HepG2 (cell line): ENCODE data around the gene SLIT3. TPM values are rescaled to one million over a fixed set of nuclear protein-coding genes. Genes with fewer than 3 reads are reported as not detected.

ENCODE experiments used
- ATAC-seq: fragments of 200-7000 bp; cut with Tn5 transposase; 3 replicates; pipeline ENCODE4 v1.9.1; 2020; ENCODE audit warnings: mild to moderate bottlenecking, moderate library complexity
- BruUV-seq: library from RNA; stranded (reverse); fragments of 400-500 nt; replicated peaks from 2 replicates; lab custom pipeline; 2021; lab: Mats Ljungman, UMichigan
- CTCF ChIA-PET: fragments of 300-600 bp; formaldehyde crosslinking; extraction: SDS; loops from one replicate; lab custom pipeline; 2021; ENCODE audit warnings: low total read pairs, inconsistent platforms, low intra/inter-chr PET ratio; lab: Yijun Ruan, JAX
- POLR2A ChIA-PET: fragments of 350-600 bp; sonication (Branson Sonifier 250); formaldehyde crosslinking; loops from one replicate; lab custom pipeline; 2020; ENCODE audit warnings: antibody characterized with exemption, inconsistent platforms; lab: Yijun Ruan, JAX
- DNase-seq: peaks from one replicate; pipeline ENCODE4 v3.0.0-alpha.2; 2015; ENCODE audit warnings: low spot score
- FAIRE-seq: peaks from 3 replicates; lab custom pipeline; 2011; peaks lifted over from hg19 to GRCh38; lab: Jason Lieb, UNC
- H2AFZ ChIP-seq: one replicate; pipeline ENCODE4 v1.6.1; 2011; ENCODE audit warnings: low read length, inconsistent platforms
- H3K27ac ChIP-seq: fragments of 300-600 bp; 3 replicates; pipeline ENCODE4 v1.8.0; 2011; ENCODE audit warnings: mixed run types, mild to moderate bottlenecking, mixed read lengths, low read length, inconsistent platforms; ENCODE audit not compliant: insufficient read depth; ENCODE audit errors: extremely low read length
- H3K27me3 ChIP-seq, 2 experiments: fragments of 200-600 bp in 1 of 2; 2 replicates in 1 of 2; 3 replicates in 1 of 2; pipeline versions ENCODE4 v1.6.0 to v1.8.0; 2011; ENCODE audit warnings: low read length in 2 of 2, mild to moderate bottlenecking in 2 of 2, moderate library complexity in 2 of 2, inconsistent platforms in 1 of 2; ENCODE audit not compliant: insufficient read depth in 2 of 2, control insufficient read depth in 1 of 2
- H3K36me3 ChIP-seq, 2 experiments: fragments of 200-600 bp in 1 of 2; replicated peaks in 1 of 2; 2 replicates in 1 of 2; 3 replicates in 1 of 2; pipeline versions ENCODE4 v1.5.1 to v1.8.0; 2011; ENCODE audit warnings: low read length in 2 of 2, inconsistent platforms in 1 of 2; ENCODE audit not compliant: insufficient read depth in 2 of 2, control insufficient read depth in 1 of 2
- H3K4me1 ChIP-seq: 2 replicates; pipeline ENCODE4 v1.5.1; 2012; ENCODE audit warnings: low read length, inconsistent platforms; ENCODE audit not compliant: insufficient read depth
- H3K4me2 ChIP-seq: 2 replicates; pipeline ENCODE4 v1.6.0; 2011; ENCODE audit warnings: low read depth, low read length, inconsistent platforms
- H3K4me3 ChIP-seq, 3 experiments: fragments of 200-600 bp in 1 of 3; sonication (generic), shearing (Covaris generic) in 1 of 3; replicated peaks in 1 of 3; 2 replicates each; pipeline ENCODE4 v1.5.1; 2011 to 2016; ENCODE audit warnings: low read length in 3 of 3, inconsistent platforms in 2 of 3, low read depth in 2 of 3, mild to moderate bottlenecking in 2 of 3, control low read depth in 1 of 3, mixed read lengths in 1 of 3; ENCODE audit not compliant: insufficient read depth in 1 of 3
- H3K79me2 ChIP-seq: one replicate; pipeline ENCODE4 v1.6.1; 2011; ENCODE audit warnings: low read length, inconsistent platforms; ENCODE audit not compliant: insufficient read depth
- H3K9ac ChIP-seq: 2 replicates; pipeline ENCODE4 v1.6.0; 2011; ENCODE audit warnings: mild to moderate bottlenecking, low read depth, low read length, inconsistent platforms; ENCODE audit not compliant: insufficient read depth
- H3K9me3 ChIP-seq: 2 replicates; pipeline ENCODE4 v1.5.1; 2012; ENCODE audit warnings: mild to moderate bottlenecking, low read length
- H4K20me1 ChIP-seq: 2 replicates; pipeline ENCODE4 v1.6.0; 2011; ENCODE audit warnings: inconsistent platforms, mild to moderate bottlenecking, low read length, moderate library complexity; ENCODE audit not compliant: insufficient read depth
- ELK4 ChIP-seq: sonication (generic); formaldehyde crosslinking; IDR thresholded peaks from 2 replicates; pipeline ENCODE4 v1.9.0; 2021; ENCODE audit warnings: missing genetic modification reagents, borderline replicate concordance
- NR2F6 ChIP-seq, 2 experiments: IDR thresholded peaks; 2 replicates each; pipeline ENCODE4 v1.6.1; 2016; ENCODE audit warnings: antibody characterized with exemption in 1 of 2, mild to moderate bottlenecking in 1 of 2
- RCOR2 ChIP-seq: IDR thresholded peaks from 2 replicates; pipeline ENCODE4 v1.6.1; 2016; ENCODE audit warnings: missing biosample characterization, missing genetic modification reagents
- SUZ12 ChIP-seq: fragments of 150-350 bp; IDR thresholded peaks from 2 replicates; pipeline ENCODE4 v1.6.1; 2014; ENCODE audit warnings: low read depth, low read length
- ZBTB2 ChIP-seq: sonication (generic); formaldehyde crosslinking; IDR thresholded peaks from 2 replicates; pipeline ENCODE4 v1.8.0; 2022; ENCODE audit warnings: low read depth, missing genetic modification reagents
- ZBTB21 ChIP-seq: sonication (generic); formaldehyde crosslinking; IDR thresholded peaks from 2 replicates; pipeline ENCODE4 v1.4.0; 2020; ENCODE audit warnings: missing genetic modification reagents
- ZBTB7B ChIP-seq: sonication (generic); formaldehyde crosslinking; IDR thresholded peaks from 2 replicates; pipeline ENCODE4 v1.4.0; 2020; ENCODE audit warnings: missing genetic modification reagents
- ZC3H4 ChIP-seq: sonication (generic); formaldehyde crosslinking; IDR thresholded peaks from 2 replicates; pipeline ENCODE4 v1.4.0; 2020; ENCODE audit warnings: missing genetic modification reagents, borderline replicate concordance
- ZNF232 ChIP-seq: sonication (generic); formaldehyde crosslinking; IDR thresholded peaks from 2 replicates; pipeline ENCODE4 v1.4.0; 2020; ENCODE audit warnings: missing genetic modification reagents, borderline replicate concordance
- ZNF280D ChIP-seq: sonication (generic); formaldehyde crosslinking; IDR thresholded peaks from 2 replicates; pipeline ENCODE4 v1.5.1; 2020; ENCODE audit warnings: mild to moderate bottlenecking, missing genetic modification reagents
- ZNF326 ChIP-seq: sonication (generic); formaldehyde crosslinking; IDR thresholded peaks from 2 replicates; pipeline ENCODE4 v1.4.0; 2020; ENCODE audit warnings: missing genetic modification reagents, borderline replicate concordance
- ZNF547 ChIP-seq: sonication (generic); formaldehyde crosslinking; IDR thresholded peaks from 2 replicates; pipeline ENCODE4 v1.5.1; 2020; ENCODE audit warnings: mild to moderate bottlenecking, missing genetic modification reagents
- ZNF770 ChIP-seq: sonication (generic); formaldehyde crosslinking; IDR thresholded peaks from 2 replicates; pipeline ENCODE4 v1.5.0; 2020; ENCODE audit warnings: mild to moderate bottlenecking, missing genetic modification reagents
- ZZZ3 ChIP-seq: sonication (generic); formaldehyde crosslinking; IDR thresholded peaks from 2 replicates; pipeline ENCODE4 v1.4.0; 2020; ENCODE audit warnings: missing genetic modification reagents, mild to moderate bottlenecking, borderline replicate concordance
- WGBS: methylation state at CpG from one replicate; pipeline ENCODE4 v1.1.6; 2017; ENCODE audit warnings: low lambda C conversion rate; 5-methylcytosine and 5-hydroxymethylcytosine counted together
- in situ Hi-C: cut with HindIII; loops from 2 replicates; pipeline ENCODE4 v1.10.0; 2017; ENCODE audit warnings: low pct_unique_long_range_greater_than_20kb; ENCODE audit not compliant: extremely low pct_ligation_motif_present
- intact Hi-C: fragments of 100-400 bp; cut with micrococcal nuclease; formaldehyde crosslinking; loops from one replicate; pipeline ENCODE4 v1.10.0; 2022; ENCODE audit not compliant: unreplicated experiment
- polyA plus RNA-seq, 8 experiments: library from polyadenylated mRNA; depleted of rRNA in 3 of 8; stranded (reverse) in 7 of 8; unstranded in 1 of 8; fragments of >200 nt; fragmentation: Illumina TruSeq in 4 of 8; extraction: Trizol in 4 of 8; gene quantifications; 2 replicates each; pipeline versions ENCODE4 v1.2.1 to v1.2.3, GENCODE V29; 2011 to 2016; ENCODE audit warnings: low read depth in 4 of 8, missing spikeins in 1 of 8, mixed read lengths in 1 of 8; ENCODE audit not compliant: insufficient read depth in 1 of 8
- total RNA-seq, 5 experiments: library from RNA; depleted of rRNA; stranded (reverse); fragments of >200 nt; fragmentation: Illumina TruSeq; extraction: Trizol; gene quantifications; 2 replicates each; pipeline ENCODE4 v1.2.3, GENCODE V29; 2016; ENCODE audit warnings: low read depth in 1 of 5

Gene SLIT3
- total and polyA plus RNA-seq, 2 of the 13 experiments (the other 11 are each of a cell fraction or from before 2014, with no cell fraction given) = not detected

GRCh38 chr5:169219351-169219750 is 81.6 kb downstream of the SLIT3 start:
- no peaks in the 10 kb centered on the region for H3K79me2 ChIP-seq
- H3K9me3 ChIP-seq = no peaks in the 10 kb centered on the region
- H3K4me1 ChIP-seq = peaks cover 14% of the 10 kb centered on the region
- 26% methylated on average over 4 of the region's 5 CpGs for WGBS
- DNase-seq (no peak), ATAC-seq (no peak), FAIRE-seq (no peak)
- no peak overlapping the region for H3K4me3 ChIP-seq
- H3K36me3 ChIP-seq = no peaks in the 10 kb centered on the region
- TF ChIP-seq ELK4 (CRISPR knock-in tag) (no peak), ZNF547 (CRISPR knock-in tag) (no peak), ZNF326 (CRISPR knock-in tag) (no peak), NR2F6 (IDR thresholded peaks at IDR 0.05) (no peak), NR2F6 (CRISPR knock-in tag; IDR thresholded peaks at IDR 0.05) (no peak), ZNF280D (CRISPR knock-in tag) (no peak), ZNF770 (CRISPR knock-in tag) (no peak), ZNF232 (CRISPR knock-in tag) (no peak), ZZZ3 (CRISPR knock-in tag) (no peak), SUZ12 (no peak), ZBTB2 (CRISPR knock-in tag) (no peak), ZC3H4 (CRISPR knock-in tag) (no peak), ZBTB7B (CRISPR knock-in tag) (no peak), ZBTB21 (CRISPR knock-in tag) (no peak), RCOR2 (CRISPR knock-in tag) (no peak)
- no peak overlapping the region for H2AFZ ChIP-seq
- ChIA-PET CTCF (no interaction called here), POLR2A (no interaction called here)
- BruUV-seq = no TSS peak
- no peak overlapping the region for H3K9ac ChIP-seq
- in situ Hi-C loops (no loop called here), intact Hi-C loops (no loop called here)
- no peaks in the 10 kb centered on the region for H3K27me3 ChIP-seq
- no peaks in the 10 kb centered on the region for H4K20me1 ChIP-seq
- no peak overlapping the region for H3K27ac ChIP-seq
- H3K4me2 ChIP-seq = no peak overlapping the region
